SK-N-SH treated with all-trans-retinoic acid at 6 μM for 48 hours (cell line): ENCODE measurements around the gene KCNK10.

Experiments used
- ATAC-seq: fragments of 200-7000 bp; cut with Tn5 transposase; 3 replicates; pipeline ENCODE4 v1.9.1; 2020; ENCODE audit warnings: mild to moderate bottlenecking, moderate library complexity
- ARNTL ChIP-seq: fragments of 450-650 bp; formaldehyde crosslinking; IDR thresholded peaks from 2 replicates; pipeline ENCODE4 v1.5.0; 2020; ENCODE audit warnings: low read depth, mild to moderate bottlenecking, moderate library complexity, borderline replicate concordance
- BACH2 ChIP-seq: fragments of 250-450 bp; sonication (Bioruptor Pico); IDR thresholded peaks from 2 replicates; pipeline ENCODE4 v1.9.0; 2021; ENCODE audit warnings: mild to moderate bottlenecking, borderline replicate concordance
- CSDC2 ChIP-seq: fragments of 250-450 bp; sonication (Bioruptor Pico); IDR thresholded peaks from 2 replicates; pipeline ENCODE4 v1.5.0; 2020; ENCODE audit warnings: mild to moderate bottlenecking, moderate library complexity
- ESRRG ChIP-seq: fragments of 250-450 bp; sonication (Bioruptor Pico); IDR thresholded peaks from 2 replicates; pipeline ENCODE4 v1.6.1; 2021; ENCODE audit warnings: mild to moderate bottlenecking
- GLIS3 ChIP-seq: fragments of 250-450 bp; sonication (Bioruptor Pico); IDR thresholded peaks from 2 replicates; pipeline ENCODE4 v1.5.0; 2020; ENCODE audit warnings: mild to moderate bottlenecking, moderate library complexity
- ISL1 ChIP-seq: fragments of 250-450 bp; sonication (Bioruptor Pico); IDR thresholded peaks from 2 replicates; pipeline ENCODE4 v2.1.2; 2022; ENCODE audit warnings: mild to moderate bottlenecking, moderate library complexity
- OSR1 ChIP-seq: fragments of 250-450 bp; sonication (Bioruptor Pico); IDR thresholded peaks from 2 replicates; pipeline ENCODE4 v1.8.0; 2022; ENCODE audit warnings: moderate library complexity, mild to moderate bottlenecking, inconsistent platforms
- PPARA ChIP-seq: fragments of 250-450 bp; sonication (Bioruptor Pico); IDR thresholded peaks from 2 replicates; pipeline ENCODE4 v1.5.0; 2020; ENCODE audit warnings: mild to moderate bottlenecking, borderline replicate concordance
- SNAI2 ChIP-seq: fragments of 250-450 bp; sonication (Bioruptor Pico); IDR thresholded peaks from 2 replicates; pipeline ENCODE4 v1.5.0; 2020; ENCODE audit warnings: mild to moderate bottlenecking, moderate library complexity
- TCF4 ChIP-seq: fragments of 250-450 bp; sonication (Bioruptor Pico); IDR thresholded peaks from 2 replicates; pipeline ENCODE4 v1.8.0; 2021; ENCODE audit warnings: mild to moderate bottlenecking, moderate library complexity, borderline replicate concordance
- TOX ChIP-seq: fragments of 250-450 bp; sonication (Bioruptor Pico); IDR thresholded peaks from 2 replicates; pipeline ENCODE4 v1.8.0; 2021; ENCODE audit warnings: mild to moderate bottlenecking, moderate library complexity, borderline replicate concordance
- ZC3H10 ChIP-seq: fragments of 250-450 bp; sonication (Bioruptor Pico); IDR thresholded peaks from 2 replicates; pipeline ENCODE4 v1.5.1; 2021; ENCODE audit warnings: mild to moderate bottlenecking, moderate library complexity
- ZFP3 ChIP-seq: fragments of 250-450 bp; sonication (Bioruptor Pico); IDR thresholded peaks from 2 replicates; pipeline ENCODE4 v1.5.0; 2020; ENCODE audit warnings: mild to moderate bottlenecking, moderate library complexity
- ZFP30 ChIP-seq: fragments of 450-650 bp; formaldehyde crosslinking; IDR thresholded peaks from 2 replicates; pipeline ENCODE4 v1.5.0; 2022; ENCODE audit warnings: mild to moderate bottlenecking, moderate library complexity
- ZNF565 ChIP-seq: fragments of 450-650 bp; formaldehyde crosslinking; conservative IDR thresholded peaks from 2 replicates; pipeline ENCODE4 v1.5.0; 2020; ENCODE audit warnings: low read depth, mild to moderate bottlenecking, moderate library complexity
- ZNF8 ChIP-seq: fragments of 450-650 bp; formaldehyde crosslinking; IDR thresholded peaks from 2 replicates; pipeline ENCODE4 v1.5.0; 2020; ENCODE audit warnings: mild to moderate bottlenecking, moderate library complexity
- TF ChIP-seq, protein P1 (sequence below): fragments of 250-450 bp; sonication (Bioruptor Pico); IDR thresholded peaks from 2 replicates; pipeline ENCODE4 v1.5.0; 2020; ENCODE audit warnings: mild to moderate bottlenecking, moderate library complexity
- TF ChIP-seq, protein P2 (sequence below): fragments of 250-450 bp; sonication (Bioruptor Pico); IDR thresholded peaks from 2 replicates; pipeline ENCODE4 v1.5.1; 2021; ENCODE audit warnings: mild to moderate bottlenecking, moderate library complexity
- TF ChIP-seq, protein P3 (sequence below): fragments of 250-450 bp; sonication (Bioruptor Pico); IDR thresholded peaks from 2 replicates; pipeline ENCODE4 v1.8.0; 2021; ENCODE audit warnings: low read depth, mild to moderate bottlenecking, moderate library complexity, borderline replicate concordance
- TF ChIP-seq, protein P4 (sequence below): fragments of 250-450 bp; sonication (Bioruptor Pico); IDR thresholded peaks from 2 replicates; pipeline ENCODE4 v1.8.0; 2020; ENCODE audit warnings: mild to moderate bottlenecking, moderate library complexity, borderline replicate concordance

KCNK10 gene

DNA sequence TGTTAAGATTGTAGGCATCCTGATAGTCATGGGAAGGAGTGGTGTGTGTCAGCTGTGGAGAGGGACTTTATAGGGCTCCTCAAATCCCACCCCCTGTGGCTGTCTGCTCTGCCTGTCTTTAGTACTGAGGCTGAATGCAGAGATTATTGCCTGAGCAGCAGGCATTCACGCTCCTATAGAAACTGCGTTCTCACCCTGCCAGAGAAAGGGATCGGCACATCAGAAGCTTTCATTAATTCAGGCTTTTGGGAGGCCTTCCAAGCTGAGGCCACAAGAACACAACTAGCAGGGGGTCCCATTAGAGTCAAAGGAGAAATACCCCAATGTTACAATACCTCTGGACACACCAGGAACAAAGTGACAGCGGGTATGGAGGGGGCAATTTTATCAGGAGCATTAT, 12.6 kb downstream of the KCNK10 start:
- ATAC-seq = no peak
- TF ChIP-seq, protein P1, sequence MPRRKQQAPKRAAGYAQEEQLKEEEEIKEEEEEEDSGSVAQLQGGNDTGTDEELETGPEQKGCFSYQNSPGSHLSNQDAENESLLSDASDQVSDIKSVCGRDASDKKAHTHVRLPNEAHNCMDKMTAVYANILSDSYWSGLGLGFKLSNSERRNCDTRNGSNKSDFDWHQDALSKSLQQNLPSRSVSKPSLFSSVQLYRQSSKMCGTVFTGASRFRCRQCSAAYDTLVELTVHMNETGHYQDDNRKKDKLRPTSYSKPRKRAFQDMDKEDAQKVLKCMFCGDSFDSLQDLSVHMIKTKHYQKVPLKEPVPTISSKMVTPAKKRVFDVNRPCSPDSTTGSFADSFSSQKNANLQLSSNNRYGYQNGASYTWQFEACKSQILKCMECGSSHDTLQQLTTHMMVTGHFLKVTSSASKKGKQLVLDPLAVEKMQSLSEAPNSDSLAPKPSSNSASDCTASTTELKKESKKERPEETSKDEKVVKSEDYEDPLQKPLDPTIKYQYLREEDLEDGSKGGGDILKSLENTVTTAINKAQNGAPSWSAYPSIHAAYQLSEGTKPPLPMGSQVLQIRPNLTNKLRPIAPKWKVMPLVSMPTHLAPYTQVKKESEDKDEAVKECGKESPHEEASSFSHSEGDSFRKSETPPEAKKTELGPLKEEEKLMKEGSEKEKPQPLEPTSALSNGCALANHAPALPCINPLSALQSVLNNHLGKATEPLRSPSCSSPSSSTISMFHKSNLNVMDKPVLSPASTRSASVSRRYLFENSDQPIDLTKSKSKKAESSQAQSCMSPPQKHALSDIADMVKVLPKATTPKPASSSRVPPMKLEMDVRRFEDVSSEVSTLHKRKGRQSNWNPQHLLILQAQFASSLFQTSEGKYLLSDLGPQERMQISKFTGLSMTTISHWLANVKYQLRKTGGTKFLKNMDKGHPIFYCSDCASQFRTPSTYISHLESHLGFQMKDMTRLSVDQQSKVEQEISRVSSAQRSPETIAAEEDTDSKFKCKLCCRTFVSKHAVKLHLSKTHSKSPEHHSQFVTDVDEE (CRISPR knock-in tag) = no peak
- TF ChIP-seq ZFP30 (no peak), GLIS3 (no peak), TOX (no peak), TCF4 (no peak), BACH2 (CRISPR knock-in tag) (no peak), PPARA (CRISPR knock-in tag) (no peak), ZNF8 (no peak), OSR1 (no peak), ARNTL (CRISPR knock-in tag) (no peak), ZC3H10 (no peak), ISL1 (CRISPR knock-in tag) (no peak), SNAI2 (no peak), CSDC2 (no peak)
- TF ChIP-seq, protein P2, sequence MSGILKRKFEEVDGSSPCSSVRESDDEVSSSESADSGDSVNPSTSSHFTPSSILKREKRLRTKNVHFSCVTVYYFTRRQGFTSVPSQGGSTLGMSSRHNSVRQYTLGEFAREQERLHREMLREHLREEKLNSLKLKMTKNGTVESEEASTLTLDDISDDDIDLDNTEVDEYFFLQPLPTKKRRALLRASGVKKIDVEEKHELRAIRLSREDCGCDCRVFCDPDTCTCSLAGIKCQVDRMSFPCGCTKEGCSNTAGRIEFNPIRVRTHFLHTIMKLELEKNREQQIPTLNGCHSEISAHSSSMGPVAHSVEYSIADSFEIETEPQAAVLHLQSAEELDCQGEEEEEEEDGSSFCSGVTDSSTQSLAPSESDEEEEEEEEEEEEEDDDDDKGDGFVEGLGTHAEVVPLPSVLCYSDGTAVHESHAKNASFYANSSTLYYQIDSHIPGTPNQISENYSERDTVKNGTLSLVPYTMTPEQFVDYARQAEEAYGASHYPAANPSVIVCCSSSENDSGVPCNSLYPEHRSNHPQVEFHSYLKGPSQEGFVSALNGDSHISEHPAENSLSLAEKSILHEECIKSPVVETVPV (CRISPR knock-in tag) = no peak
- TF ChIP-seq, protein P3, sequence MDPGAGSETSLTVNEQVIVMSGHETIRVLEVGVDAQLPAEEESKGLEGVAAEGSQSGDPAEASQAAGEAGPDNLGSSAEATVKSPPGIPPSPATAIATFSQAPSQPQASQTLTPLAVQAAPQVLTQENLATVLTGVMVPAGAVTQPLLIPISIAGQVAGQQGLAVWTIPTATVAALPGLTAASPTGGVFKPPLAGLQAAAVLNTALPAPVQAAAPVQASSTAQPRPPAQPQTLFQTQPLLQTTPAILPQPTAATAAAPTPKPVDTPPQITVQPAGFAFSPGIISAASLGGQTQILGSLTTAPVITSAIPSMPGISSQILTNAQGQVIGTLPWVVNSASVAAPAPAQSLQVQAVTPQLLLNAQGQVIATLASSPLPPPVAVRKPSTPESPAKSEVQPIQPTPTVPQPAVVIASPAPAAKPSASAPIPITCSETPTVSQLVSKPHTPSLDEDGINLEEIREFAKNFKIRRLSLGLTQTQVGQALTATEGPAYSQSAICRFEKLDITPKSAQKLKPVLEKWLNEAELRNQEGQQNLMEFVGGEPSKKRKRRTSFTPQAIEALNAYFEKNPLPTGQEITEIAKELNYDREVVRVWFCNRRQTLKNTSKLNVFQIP (CRISPR knock-in tag) = no peak

DNA sequence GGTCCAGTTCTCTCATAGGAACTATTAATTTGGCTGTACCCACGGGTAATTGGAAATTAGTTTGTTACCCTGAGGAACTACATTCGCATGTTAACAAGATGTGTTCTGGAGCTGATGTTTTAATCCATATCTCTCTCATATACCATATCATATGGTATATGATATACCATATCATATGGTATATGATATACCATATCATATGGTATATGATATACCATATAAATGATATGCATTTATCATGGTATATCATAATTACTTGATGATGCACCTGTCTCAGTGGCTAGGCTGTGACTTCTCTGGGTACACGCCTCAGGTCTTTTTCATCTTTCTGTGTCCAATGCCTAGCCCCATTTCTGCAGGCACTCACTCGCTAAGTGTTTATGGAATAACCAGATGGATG, 13.0 kb downstream of the KCNK10 start:
- TF ChIP-seq TCF4 (no peak), ARNTL (CRISPR knock-in tag) (no peak), ZNF565 (CRISPR knock-in tag) (no peak), OSR1 (no peak), PPARA (CRISPR knock-in tag) (no peak), ZFP3 (no peak), GLIS3 (no peak), BACH2 (CRISPR knock-in tag) (no peak), SNAI2 (no peak), ESRRG (no peak), ISL1 (CRISPR knock-in tag) (no peak)
- TF ChIP-seq, protein P4, sequence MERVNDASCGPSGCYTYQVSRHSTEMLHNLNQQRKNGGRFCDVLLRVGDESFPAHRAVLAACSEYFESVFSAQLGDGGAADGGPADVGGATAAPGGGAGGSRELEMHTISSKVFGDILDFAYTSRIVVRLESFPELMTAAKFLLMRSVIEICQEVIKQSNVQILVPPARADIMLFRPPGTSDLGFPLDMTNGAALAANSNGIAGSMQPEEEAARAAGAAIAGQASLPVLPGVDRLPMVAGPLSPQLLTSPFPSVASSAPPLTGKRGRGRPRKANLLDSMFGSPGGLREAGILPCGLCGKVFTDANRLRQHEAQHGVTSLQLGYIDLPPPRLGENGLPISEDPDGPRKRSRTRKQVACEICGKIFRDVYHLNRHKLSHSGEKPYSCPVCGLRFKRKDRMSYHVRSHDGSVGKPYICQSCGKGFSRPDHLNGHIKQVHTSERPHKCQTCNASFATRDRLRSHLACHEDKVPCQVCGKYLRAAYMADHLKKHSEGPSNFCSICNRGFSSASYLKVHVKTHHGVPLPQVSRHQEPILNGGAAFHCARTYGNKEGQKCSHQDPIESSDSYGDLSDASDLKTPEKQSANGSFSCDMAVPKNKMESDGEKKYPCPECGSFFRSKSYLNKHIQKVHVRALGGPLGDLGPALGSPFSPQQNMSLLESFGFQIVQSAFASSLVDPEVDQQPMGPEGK (CRISPR knock-in tag) = no peak
- TF ChIP-seq, protein P3 (CRISPR knock-in tag) = no peak
- TF ChIP-seq, protein P2 (CRISPR knock-in tag) = no peak
- TF ChIP-seq, protein P1 (CRISPR knock-in tag) = no peak
- ATAC-seq = no peak
